Caco-2 (cell line): ENCODE data around the gene ZNF778. TPM values are rescaled to one million over a fixed set of nuclear protein-coding genes. Genes with fewer than 3 reads are reported as not detected.
"Not testable (repeated sequence)": the region's sequence is repeated elsewhere in the genome, so short reads cannot be mapped to it uniquely, and the experiment has no call there.

Experiments used
- BruUV-seq: library from RNA; stranded (reverse); fragments of 400-500 nt; replicated peaks from 2 replicates; lab custom pipeline; 2021; lab: Mats Ljungman, UMichigan
- CTCF ChIA-PET: fragments of 300-600 bp; sonication (Branson Sonifier 250); formaldehyde crosslinking; loops from one replicate; lab custom pipeline; 2022; ENCODE audit warnings: antibody characterized with exemption; lab: Charles Lee
- POLR2A ChIA-PET: fragments of 300-600 bp; sonication (Branson Sonifier 250); formaldehyde crosslinking; loops from one replicate; lab custom pipeline; 2022; ENCODE audit warnings: antibody characterized with exemption; lab: Charles Lee
- DNase-seq, 2 experiments: peaks; one replicate each; pipeline versions ENCODE4 v3.0.0 to v3.0.0-alpha.2; 2020 to 2022
- H3K27me3 ChIP-seq: replicated peaks from 2 replicates; pipeline ENCODE4 v1.6.0; 2011; ENCODE audit warnings: low read length; ENCODE audit not compliant: control insufficient read depth, insufficient read depth
- H3K36me3 ChIP-seq: 2 replicates; pipeline ENCODE4 v1.5.1; 2011; ENCODE audit warnings: low read length; ENCODE audit not compliant: control insufficient read depth, insufficient read depth
- H3K4me1 ChIP-seq: fragments of 250-450 bp; sonication (Bioruptor Pico); 2 replicates; pipeline ENCODE4 v1.5.1; 2020; ENCODE audit warnings: mild to moderate bottlenecking
- H3K4me3 ChIP-seq: 2 replicates; pipeline ENCODE4 v1.5.1; 2011; ENCODE audit warnings: low read depth, mild to moderate bottlenecking, control low read depth, low read length
- H3K9me3 ChIP-seq: fragments of 250-450 bp; sonication (Bioruptor Pico); 2 replicates; pipeline ENCODE4 v1.5.1; 2020; ENCODE audit warnings: mild to moderate bottlenecking, moderate library complexity
- H3K27ac Mint-ChIP-seq: one replicate; pipeline ENCODE4 v1.8.0; 2022; ENCODE audit warnings: mixed read lengths; ENCODE audit not compliant: unreplicated experiment
- H3K27me3 Mint-ChIP-seq: one replicate; pipeline ENCODE4 v1.8.0; 2022; ENCODE audit warnings: mixed read lengths; ENCODE audit not compliant: insufficient read depth, unreplicated experiment
- H3K36me3 Mint-ChIP-seq: one replicate; pipeline ENCODE4 v1.8.0; 2022; ENCODE audit warnings: mild to moderate bottlenecking, mixed read lengths; ENCODE audit not compliant: insufficient read depth, unreplicated experiment
- H3K4me1 Mint-ChIP-seq: one replicate; pipeline ENCODE4 v1.8.0; 2022; ENCODE audit warnings: low read depth, mixed read lengths; ENCODE audit not compliant: unreplicated experiment
- H3K4me3 Mint-ChIP-seq: one replicate; pipeline ENCODE4 v1.8.0; 2022; ENCODE audit warnings: mild to moderate bottlenecking, moderate library complexity, mixed read lengths; ENCODE audit not compliant: unreplicated experiment
- H3K9me3 Mint-ChIP-seq: one replicate; pipeline ENCODE4 v1.8.0; 2022; ENCODE audit warnings: mixed read lengths; ENCODE audit not compliant: unreplicated experiment
- intact Hi-C: fragments of 100-400 bp; cut with micrococcal nuclease; formaldehyde crosslinking; loops from one replicate; pipeline ENCODE4 v1.10.0; 2022; ENCODE audit not compliant: unreplicated experiment
- total RNA-seq: library from RNA; stranded (reverse); gene quantifications from 2 replicates; pipeline ENCODE4 v1.2.3, GENCODE V29; 2022
- TF ChIP-seq, protein P1 (sequence below), 2 experiments: fragments of 200-600 bp in 1 of 2; IDR thresholded peaks; 1 replicate in 1 of 2; 2 replicates in 1 of 2; pipeline versions ENCODE4 v1.5.1 to v1.8.0; 2011 to 2022; ENCODE audit warnings: antibody characterized with exemption in 1 of 2, control low read depth in 1 of 2, inconsistent platforms in 1 of 2, low read depth in 1 of 2, low read length in 1 of 2, mild to moderate bottlenecking in 1 of 2, moderate library complexity in 1 of 2; ENCODE audit not compliant: insufficient read depth in 1 of 2, severe bottlenecking in 1 of 2, unreplicated experiment in 1 of 2

Gene ZNF778
- total RNA-seq, 1 experiment from 2014 or later = 18.1 TPM

DNA sequence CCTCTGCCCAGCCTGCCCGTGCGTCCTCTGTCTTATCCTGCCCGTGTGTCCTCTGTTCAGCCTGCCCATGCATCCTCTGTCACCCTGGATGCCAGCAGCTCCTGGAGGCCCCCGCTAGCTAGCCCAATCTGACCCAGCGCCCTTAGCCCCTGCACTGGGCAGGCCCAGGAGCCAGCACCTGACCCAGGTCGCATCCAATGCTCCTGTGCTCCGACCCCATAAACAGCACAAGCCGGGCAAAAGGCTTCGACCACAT is 32.9 kb upstream of the ZNF778 start:
- Histone ChIP-seq H3K36me3 (no peaks in the 10 kb centered on the region), H3K4me3 (no peak overlapping the region), H3K4me1 (no peaks in the 10 kb centered on the region), H3K9me3 (no peaks in the 10 kb centered on the region), H3K27me3 (no peaks in the 10 kb centered on the region)
- H3K4me1 Mint-ChIP-seq = no peaks in the 10 kb centered on the region
- no TSS peak for BruUV-seq
- TF ChIP-seq, protein P1, sequence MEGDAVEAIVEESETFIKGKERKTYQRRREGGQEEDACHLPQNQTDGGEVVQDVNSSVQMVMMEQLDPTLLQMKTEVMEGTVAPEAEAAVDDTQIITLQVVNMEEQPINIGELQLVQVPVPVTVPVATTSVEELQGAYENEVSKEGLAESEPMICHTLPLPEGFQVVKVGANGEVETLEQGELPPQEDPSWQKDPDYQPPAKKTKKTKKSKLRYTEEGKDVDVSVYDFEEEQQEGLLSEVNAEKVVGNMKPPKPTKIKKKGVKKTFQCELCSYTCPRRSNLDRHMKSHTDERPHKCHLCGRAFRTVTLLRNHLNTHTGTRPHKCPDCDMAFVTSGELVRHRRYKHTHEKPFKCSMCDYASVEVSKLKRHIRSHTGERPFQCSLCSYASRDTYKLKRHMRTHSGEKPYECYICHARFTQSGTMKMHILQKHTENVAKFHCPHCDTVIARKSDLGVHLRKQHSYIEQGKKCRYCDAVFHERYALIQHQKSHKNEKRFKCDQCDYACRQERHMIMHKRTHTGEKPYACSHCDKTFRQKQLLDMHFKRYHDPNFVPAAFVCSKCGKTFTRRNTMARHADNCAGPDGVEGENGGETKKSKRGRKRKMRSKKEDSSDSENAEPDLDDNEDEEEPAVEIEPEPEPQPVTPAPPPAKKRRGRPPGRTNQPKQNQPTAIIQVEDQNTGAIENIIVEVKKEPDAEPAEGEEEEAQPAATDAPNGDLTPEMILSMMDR (IDR thresholded peaks at IDR 0.05; ENCODE audit: insufficient read depth in 1 of 2, low read depth in 1 of 2, low read length in 1 of 2, severe bottlenecking in 1 of 2, unreplicated experiment in 1 of 2) = no peak
- peaks cover 6% of the 10 kb centered on the region for H3K36me3 Mint-ChIP-seq
- CTCF ChIA-PET = no interaction called here
- no peaks in the 10 kb centered on the region for H3K9me3 Mint-ChIP-seq
- POLR2A ChIA-PET = no interaction called here
- DNase-seq = no peak
- peaks cover 7% of the 10 kb centered on the region for H3K27me3 Mint-ChIP-seq
- no peak overlapping the region for H3K27ac Mint-ChIP-seq
- intact Hi-C loops = no loop called here
- no peak overlapping the region for H3K4me3 Mint-ChIP-seq

DNA sequence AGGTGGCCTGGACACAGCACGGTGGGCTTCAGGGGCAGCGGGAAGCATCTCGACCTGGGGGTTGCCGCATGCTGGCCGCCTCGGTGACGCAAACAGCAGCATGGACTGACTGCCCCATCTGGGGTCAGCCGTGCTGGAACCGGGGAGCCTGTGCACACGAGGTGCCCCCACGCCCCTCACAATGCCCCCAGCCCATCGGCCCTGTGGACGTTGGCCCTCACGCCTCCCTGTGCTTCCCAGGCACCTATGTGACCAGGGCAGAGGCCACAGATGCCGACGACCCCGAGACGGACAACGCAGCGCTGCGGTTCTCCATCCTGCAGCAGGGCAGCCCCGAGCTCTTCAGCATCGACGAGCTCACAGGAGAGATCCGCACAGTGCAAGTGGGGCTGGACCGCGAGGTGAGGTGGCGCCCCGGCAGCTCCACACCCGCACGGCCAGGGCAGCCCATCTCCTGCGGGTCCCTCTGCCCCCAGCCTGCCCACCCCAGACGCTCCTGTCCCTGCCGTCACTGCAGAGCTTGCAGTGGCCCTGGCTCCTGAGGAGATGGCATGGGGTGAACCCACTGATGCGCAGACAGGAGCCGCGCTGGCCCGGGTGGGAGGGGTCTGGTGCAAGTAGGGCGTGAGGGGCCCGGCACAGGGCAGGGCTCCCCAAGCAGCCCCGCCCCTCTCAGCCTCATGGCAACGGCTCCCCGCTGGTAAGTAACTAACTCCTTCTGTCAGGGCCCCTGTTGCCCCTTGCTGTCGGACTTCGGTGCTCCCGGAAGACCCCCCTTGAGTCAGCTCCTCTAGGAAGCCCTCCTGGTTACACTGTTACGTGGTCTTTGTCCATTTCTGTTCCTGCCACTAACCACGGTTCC is 32.3 kb upstream of the ZNF778 start:
- H3K36me3 Mint-ChIP-seq = peaks cover 6% of the 10 kb centered on the region
- ChIA-PET CTCF (no interaction called here), POLR2A (no interaction called here)
- peaks cover 7% of the 10 kb centered on the region for H3K27me3 Mint-ChIP-seq
- DNase-seq = no peak
- H3K27ac Mint-ChIP-seq = no peak overlapping the region
- H3K27me3 ChIP-seq = no peaks in the 10 kb centered on the region
- intact Hi-C loops = no loop called here
- BruUV-seq = no TSS peak
- H3K4me3 ChIP-seq = no peak overlapping the region
- H3K9me3 ChIP-seq = no peaks in the 10 kb centered on the region
- H3K9me3 Mint-ChIP-seq = no peaks in the 10 kb centered on the region
- peaks cover 3% of the 10 kb centered on the region; the same call in 1 of the 2 replicates for H3K4me1 ChIP-seq
- H3K36me3 ChIP-seq = no peaks in the 10 kb centered on the region
- no peak overlapping the region for H3K4me3 Mint-ChIP-seq
- H3K4me1 Mint-ChIP-seq = no peaks in the 10 kb centered on the region
- TF ChIP-seq, protein P1 (IDR thresholded peaks at IDR 0.05; ENCODE audit: insufficient read depth in 1 of 2, low read depth in 1 of 2, low read length in 1 of 2, severe bottlenecking in 1 of 2, unreplicated experiment in 1 of 2) = no peak

DNA sequence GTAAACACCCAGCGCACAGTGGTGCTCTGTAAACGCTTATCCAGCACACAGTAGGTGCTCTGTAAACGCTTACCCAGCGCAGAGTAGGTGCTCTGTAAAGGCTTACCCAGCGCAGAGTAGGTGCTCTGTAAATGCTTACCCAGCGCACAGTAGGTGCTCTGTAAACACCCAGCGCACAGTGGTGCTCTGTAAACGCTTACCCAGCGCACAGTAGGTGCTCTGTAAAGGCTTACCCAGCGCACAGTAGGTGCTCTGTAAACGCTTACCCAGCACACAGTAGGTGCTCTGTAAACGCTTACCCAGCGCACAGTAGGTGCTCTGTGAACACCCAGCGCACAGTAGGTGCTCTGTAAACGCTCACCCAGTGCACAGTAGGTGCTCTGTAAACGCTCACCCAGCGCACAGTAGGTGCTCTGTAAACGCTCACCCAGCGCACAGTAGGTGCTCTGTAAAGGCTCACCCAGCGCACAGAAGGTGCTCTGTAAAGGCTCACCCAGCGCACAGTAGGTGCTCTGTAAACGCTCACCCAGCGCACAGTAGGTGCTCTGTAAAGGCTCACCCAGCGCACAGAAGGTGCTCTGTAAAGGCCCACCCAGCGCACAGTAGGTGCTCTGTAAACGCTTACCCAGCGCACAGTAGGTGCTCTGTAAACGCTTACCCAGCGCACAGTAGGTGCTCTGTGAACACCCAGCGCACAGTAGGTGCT is 31.5 kb upstream of the ZNF778 start:
- BruUV-seq, CTCF ChIA-PET, H3K36me3 Mint-ChIP-seq, H3K4me3 ChIP-seq, POLR2A ChIA-PET, H3K4me1 ChIP-seq, H3K9me3 ChIP-seq, H3K27me3 Mint-ChIP-seq, H3K36me3 ChIP-seq, H3K4me1 Mint-ChIP-seq, intact Hi-C loops, H3K27ac Mint-ChIP-seq, DNase-seq, H3K9me3 Mint-ChIP-seq, H3K27me3 ChIP-seq, H3K4me3 Mint-ChIP-seq: not testable (repeated sequence)

DNA sequence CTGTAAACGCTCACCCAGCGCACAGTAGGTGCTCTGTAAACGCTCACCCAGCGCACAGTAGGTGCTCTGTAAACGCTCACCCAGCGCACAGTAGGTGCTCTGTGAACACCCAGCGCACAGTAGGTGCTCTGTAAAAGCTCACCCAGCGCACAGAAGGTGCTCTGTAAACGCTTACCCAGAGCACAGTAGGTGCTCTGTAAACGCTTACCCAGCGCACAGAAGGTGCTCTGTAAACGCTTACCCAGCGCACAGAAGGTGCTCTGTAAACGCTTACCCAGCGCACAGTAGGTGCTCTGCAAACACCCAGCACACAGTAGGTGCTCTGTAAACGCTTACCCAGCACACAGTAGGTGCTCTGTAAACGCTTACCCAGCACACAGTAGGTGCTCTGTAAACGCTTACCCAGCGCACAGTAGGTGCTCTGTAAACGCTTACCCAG is 30.9 kb upstream of the ZNF778 start:
- H3K4me3 Mint-ChIP-seq, BruUV-seq: not testable (repeated sequence)

More for the DNA sequence above, 30.9 kb upstream of the ZNF778 start:
- H3K9me3 ChIP-seq, POLR2A ChIA-PET, H3K27me3 Mint-ChIP-seq, DNase-seq, H3K4me1 Mint-ChIP-seq, H3K36me3 Mint-ChIP-seq, intact Hi-C loops, H3K9me3 Mint-ChIP-seq, H3K27ac Mint-ChIP-seq, H3K36me3 ChIP-seq, H3K27me3 ChIP-seq, H3K4me3 ChIP-seq, H3K4me1 ChIP-seq, CTCF ChIA-PET: not testable (repeated sequence)
